IPS DF 4.7 (cell line): ENCODE data around the gene DNAL4.
A peak's percentile ranks its signal among the peaks of the same experiment; 100 is the strongest.

Experiments used
- DNase-seq: peaks from one replicate; pipeline ENCODE4 v3.0.0-alpha.2; 2013; ENCODE audit warnings: low spot score; ENCODE audit errors: extremely low read depth

DNAL4 gene, protein sequence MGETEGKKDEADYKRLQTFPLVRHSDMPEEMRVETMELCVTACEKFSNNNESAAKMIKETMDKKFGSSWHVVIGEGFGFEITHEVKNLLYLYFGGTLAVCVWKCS

DNA sequence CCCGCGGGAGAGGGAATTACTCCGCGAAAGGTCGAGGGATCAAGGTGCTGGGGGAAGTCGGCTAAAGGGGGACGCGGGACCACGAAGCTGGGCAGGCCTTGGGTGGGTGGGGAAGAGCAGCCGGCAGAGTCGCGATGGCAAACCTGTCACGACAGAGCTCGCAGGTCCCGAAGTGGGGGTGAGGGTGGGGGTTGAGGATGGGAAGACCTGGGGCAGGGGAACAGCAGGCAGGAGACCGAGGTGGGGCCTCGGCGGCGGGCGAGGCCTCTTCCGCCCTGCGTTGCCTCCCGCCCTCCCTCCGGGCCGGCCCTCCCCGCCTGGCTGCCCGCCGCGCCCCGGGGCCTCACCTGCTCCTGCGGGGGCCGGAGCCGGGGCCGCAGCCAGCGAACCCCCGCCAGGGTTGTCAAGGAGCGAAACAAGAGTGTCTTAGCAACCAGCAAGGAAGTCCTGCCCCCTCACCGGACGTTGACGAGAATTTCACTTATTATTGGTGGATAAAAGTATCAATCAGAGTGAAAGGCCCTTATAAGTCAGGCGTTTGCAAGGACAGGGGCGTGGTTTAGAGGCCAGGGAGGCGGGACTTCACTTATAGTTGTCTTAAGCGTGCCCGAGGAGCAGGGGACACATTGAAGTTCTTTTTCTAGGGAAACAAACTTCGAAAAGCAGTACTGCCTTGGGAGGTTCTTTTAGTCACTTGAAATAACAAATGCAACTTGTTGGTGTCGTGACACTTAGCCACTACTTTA, at the start of gene DNAL4:
DNAL4 (minus strand) TSS at position 423 of the 746 bp plus-strand sequence. CDS start 11,412 bp downstream, outside the sequence.
- DNase-seq: peak; percentile 89

DNA sequence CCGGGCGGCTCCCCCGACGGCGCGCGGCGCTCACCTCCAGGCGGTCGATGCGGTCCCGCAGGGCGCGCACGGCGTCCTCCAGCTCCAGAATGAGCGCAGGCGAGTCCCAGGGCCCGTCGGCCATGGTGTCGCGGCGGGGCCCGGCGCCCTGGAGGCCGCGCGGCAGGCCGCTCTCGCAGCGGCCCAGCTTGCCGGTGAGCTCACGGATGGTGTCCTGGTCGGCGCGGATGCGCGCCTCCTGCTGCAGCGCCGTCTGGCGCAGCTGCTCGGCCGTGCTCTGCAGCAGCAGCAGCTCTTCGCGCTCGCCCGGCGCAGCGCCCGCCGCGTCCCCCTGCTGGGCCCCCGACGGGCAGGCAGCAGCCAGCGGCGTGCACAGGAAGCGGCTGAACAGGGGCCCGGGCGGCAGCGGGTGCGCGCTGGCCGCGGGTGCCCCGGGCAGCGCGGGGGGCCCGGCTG, 49.3 kb upstream of the DNAL4 start:
- DNase-seq: no peak

DNA sequence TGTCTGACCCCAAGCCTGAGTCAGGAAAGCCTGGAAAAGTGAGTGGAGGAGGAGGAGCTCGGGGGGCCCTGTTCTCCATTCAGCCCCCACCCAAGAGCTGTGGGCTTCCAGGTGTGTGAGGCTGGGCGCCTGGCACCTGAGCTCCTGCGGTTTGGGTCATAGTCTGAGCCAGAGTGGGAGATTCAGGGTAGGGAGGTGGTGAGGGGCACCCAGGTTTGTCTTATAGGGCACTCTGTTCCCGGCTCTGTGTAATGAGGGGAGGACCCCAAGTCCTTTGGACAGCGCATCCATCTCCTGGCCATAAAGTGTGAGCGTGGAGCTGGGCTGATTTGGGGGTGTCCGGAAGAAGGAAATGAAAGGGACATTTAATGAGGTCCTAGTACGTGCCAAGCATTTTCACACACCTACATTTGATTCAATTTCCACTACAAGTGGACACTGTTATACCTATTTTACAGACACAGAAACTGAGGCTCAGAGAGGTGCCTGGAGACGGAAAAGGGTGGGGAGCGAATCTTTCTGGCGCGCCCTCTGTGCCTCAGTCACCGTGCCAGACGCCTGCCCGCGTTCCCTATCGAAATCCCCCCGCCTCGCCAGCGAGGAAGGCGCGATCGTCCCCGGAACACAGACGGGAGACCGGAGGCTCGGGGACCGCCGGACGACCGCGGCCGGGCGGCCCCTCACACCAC, 48.7 kb upstream of the DNAL4 start:
- DNase-seq: no peak

DNA sequence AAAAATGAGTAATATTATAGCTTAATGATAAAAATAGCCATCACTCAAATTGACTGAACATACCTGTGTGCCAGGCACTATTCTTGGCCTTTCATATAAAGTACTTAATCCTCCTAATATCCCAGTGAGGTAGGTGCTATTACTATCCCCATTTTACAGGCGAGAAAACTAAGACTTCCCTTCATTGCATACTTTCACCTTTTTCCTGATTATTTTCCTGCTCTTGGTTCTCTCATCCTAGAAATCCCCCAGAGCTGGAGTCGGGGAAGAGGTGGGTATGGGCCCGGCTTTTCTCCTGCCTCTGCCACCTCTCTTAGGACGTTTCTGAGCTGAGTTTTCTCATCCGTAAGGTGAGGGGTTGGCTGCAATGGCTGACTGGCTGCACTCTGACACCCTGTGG, 47.7 kb upstream of the DNAL4 start:
- DNase-seq: no peak

DNA sequence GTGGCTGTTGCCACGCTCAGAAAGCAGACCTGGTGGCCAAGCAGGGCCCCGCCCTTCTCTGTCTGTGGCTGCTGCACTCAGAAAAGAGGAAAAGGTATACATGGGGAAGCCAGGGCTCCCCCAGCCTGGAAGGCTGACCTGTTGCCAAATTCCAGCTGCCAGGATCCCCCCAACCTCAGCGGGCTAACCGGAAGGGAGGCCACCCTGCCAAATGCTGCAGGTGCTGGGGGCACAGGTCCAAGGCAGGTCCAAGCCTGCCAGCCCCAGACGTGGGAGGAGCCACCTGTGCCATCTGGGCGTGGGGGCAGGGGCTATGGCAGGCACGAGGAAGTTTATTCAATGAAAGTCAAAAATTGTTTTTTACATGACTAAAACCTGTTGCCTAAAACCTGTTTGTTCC, 47.3 kb upstream of the DNAL4 start:
- DNase-seq: no peak

DNA sequence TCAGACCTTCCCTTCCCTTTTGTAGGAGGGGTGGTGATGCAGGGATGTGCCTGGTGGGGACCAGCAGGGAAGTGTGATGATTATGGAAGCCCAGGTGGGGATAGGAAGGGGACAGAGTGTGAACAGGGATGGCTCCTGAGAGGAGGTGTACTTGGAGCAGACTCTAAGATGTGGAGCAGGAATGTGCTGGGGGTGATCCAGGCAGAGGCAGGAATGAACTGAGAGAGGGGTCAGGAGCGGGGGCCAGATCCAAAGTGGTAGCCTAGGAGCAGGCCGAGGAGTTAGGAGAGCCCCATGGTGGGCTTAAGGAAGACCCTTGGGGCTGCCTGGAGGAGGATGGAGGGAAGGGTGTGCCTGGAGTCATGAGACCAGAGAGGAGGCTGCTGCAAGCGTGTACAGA, 46.2 kb upstream of the DNAL4 start:
- DNase-seq: no peak

DNA sequence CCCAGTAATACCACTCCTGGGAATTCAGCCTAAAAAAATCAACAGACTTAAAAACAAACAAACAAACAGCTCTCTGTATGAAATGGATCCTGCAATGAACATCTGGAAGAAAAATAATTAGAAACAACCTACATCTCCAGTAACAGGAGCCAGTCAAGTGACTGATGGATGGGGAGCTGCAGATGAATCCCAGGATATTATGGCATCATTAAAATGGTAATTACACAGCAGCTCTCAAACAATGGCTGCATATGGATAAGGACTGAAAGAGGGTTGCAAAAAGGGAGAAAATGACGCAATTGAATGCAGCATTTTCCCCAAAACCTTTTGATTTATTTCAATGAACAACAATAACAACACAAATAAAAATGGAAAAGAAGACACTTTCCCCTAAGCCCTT, 45.7 kb upstream of the DNAL4 start:
- DNase-seq: no peak

DNA sequence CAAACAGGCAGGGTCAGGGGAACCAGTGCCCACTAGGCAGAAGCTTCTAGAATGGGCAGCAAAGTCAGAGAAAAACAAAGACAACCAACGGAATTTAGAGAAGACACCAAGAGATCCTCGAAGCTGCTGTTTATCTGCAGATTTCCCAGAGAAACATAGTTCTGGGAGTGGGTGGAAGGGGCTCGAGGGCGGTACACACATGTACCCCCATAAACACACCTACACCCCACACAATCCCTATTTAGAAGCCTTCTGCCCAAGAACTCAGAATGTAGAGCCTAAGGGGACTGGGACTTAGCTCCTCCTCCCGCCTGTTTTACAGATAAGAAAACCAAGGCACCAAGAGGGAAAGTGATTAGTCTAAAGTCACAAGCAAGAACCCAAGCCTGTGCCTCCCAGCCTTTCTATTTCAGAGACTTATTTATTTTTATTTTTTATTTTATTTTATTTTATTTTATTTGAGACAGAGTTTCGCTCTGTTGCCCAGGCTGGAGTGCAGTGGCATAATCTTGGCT, 43.5 kb upstream of the DNAL4 start:
- no peak for DNase-seq

DNA sequence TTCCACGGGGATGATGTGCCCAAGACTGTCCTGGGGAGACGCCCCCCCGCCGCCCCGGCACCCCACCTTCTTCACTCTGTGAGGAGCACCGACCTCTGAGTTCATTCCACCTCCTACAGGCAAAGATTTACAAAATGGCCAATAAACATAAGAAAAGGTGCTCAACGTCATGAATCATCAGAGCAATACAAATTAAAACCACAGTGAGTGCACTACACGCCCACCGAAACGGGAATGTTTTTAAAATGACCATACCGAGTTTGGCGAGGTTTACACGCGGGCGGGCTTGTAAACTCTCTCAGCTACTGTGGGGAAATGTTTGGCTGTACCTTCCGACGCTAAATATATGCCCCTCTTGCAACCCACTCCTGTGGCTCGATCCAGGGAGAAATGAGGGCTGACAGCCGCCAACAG, 42.0 kb upstream of the DNAL4 start:
- no peak for DNase-seq

DNA sequence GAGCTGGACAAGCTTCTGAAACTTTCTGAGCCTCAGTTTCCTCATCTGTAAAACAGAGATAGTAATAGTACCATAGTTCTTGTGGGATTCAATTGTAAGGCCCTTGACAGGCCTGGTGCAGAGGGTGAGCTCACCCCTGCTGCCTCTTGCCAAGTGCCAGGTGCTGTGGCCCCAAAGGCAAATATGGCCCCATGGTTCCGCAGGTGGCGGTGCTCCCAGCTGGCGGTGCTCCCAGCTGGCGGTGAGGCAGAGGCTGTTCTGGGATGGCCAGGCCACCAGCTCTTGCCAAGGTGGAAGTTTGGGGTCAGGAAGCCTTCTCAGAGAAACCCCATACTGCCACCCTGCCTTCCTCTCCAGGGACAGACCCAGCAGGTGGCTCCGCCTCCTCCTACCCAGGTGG, 41.0 kb upstream of the DNAL4 start:
- no peak for DNase-seq

DNA sequence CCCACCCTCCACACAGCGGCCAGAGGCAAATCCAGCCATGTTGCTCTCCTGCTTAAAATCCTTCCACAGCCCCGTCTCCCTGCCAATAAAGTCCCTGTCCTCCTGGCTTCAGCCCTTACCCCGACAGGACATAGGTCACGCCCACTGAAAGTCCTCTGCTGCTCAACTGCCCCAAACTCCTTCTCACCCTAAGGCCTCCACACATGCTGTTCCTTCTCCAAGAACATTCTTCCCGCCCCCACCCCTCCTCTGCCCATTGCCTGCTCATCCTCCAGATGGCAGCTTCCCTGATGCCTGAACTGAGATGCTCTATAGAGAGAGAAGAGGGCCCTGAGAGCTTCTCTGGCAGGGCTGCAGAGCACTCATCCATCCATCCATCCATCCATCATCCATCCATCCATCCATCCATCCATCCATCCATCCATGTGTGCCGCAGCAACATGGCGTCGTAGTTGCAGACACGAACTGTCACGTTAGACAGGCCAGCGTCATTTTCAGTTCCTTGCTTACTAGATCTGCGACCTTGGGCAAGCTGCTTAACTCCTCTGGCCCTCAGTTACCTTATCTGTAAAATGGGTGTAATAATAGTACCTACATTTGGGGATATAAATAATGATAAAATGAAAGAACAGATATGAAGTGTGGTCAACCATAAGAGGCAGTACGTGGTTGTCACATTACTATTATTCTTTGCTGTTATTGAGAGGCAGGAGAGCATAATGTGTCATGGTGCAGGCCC, 40.4 kb upstream of the DNAL4 start:
- DNase-seq: no peak

DNA sequence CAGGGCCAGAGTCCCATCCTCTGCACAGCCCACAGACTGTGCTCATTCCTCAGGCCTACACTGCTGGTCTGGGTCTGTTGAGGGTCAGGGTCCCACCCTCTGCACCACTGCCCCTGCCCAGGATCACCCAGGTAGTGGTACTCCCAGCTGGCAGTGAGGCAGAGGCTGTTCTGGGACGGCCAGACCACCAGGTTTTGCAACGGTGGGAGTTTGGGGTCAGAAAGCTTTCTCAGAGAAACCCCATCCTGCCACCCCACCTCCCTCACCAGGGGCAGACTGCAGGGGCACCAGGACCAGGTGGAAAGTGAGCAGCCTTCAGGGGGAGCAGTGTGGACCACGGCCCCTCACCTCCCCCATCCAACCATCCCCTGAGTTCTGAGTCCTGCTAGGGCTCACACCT, 39.1 kb upstream of the DNAL4 start:
- no peak for DNase-seq

DNA sequence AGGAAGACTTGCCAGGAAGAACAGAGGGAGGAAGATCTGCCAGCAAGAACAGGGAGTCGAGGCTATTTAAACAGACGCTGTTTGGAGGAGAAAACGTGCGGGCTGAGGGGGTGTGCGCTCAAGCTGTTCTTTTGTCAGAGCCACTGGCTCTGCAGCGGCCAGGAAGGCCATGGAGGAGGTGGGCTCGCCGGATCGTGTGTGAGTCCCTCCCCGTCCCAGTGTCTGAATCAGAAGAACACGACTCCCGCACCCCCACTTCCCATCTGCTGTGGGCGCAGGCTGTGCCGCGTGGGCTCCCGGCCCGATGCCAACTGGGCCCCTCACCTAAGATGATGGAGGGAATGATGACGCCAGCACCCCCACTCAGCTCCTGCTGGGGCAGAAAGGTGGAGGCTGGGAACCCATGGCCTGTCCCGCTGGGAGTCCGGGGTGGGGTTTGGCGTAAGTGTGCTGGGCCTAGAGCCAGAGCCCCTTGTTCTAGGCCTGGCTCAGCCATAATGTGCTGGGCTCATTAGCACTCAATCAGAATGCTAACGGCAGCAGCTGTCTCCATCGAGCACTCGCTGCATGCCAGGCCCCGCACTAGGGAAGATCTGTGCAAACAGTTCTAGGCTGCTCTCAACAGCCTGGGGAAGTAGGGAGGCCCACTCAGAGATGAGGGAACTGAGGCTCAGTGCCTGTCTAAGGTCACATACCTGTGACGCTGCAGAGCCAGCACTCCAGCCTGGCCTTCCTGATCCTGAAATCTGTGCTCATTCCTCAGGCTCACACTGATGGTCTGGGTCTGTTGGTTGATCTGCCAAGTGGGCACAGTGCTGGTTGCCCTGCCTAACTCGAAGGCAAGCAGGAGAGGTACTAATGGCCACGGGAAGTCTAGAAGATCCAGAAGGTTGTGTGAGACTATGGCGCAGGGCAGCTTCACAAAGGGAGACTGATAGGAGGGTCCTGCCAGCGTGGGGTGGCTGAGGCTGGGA, 38.3 kb upstream of the DNAL4 start:
- DNase-seq: no peak

DNA sequence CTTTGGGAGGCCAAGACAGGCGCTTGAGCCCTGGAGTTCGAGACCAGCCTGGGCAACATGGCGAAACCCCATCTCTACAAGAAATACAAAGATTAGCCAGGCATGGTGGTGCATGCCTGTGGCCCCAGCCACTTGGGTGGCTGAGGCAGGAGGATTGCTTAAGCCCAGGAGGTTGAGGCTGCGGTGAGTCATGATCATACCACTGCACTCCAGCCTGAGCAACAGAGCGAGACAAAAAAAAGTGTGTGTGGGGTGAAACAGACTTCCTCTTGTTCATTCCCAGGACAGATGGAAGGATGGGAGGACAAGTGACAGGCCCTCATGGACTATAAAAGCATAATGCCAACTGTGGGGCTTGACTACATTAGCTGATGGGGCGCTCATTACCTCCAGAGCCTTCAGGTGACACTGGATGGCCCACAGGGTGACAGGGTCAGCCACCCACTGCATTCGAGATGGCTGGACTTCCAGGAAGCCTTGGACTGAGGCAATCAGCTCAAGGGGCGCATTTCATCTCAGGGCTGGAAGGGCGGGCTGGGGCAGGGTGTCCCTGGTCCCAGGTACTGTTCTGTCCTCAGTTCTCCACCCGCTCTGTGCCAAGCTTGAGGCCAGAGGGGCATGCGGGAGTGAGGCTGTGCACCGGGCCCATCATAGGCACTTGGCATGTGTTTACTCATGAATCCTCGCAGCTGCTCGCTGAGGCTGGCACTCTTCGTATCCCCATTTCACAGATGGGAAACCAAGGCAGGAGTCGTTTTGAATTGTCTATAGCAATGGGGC, 37.4 kb upstream of the DNAL4 start:
- DNase-seq: no peak

DNA sequence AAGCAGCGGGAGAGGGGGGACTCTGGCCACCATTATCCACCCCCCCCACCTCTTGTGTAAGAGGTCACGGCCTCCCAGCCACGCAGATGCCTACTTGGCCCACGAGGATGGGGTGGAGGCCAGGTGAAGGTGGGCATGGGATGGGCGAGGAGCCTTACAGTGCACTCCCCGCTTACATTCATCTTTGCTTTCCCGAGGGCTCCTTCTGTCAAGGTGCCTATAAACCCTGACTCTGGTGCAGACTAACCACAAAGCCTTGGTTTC, 36.8 kb upstream of the DNAL4 start:
- DNase-seq: no peak

DNA sequence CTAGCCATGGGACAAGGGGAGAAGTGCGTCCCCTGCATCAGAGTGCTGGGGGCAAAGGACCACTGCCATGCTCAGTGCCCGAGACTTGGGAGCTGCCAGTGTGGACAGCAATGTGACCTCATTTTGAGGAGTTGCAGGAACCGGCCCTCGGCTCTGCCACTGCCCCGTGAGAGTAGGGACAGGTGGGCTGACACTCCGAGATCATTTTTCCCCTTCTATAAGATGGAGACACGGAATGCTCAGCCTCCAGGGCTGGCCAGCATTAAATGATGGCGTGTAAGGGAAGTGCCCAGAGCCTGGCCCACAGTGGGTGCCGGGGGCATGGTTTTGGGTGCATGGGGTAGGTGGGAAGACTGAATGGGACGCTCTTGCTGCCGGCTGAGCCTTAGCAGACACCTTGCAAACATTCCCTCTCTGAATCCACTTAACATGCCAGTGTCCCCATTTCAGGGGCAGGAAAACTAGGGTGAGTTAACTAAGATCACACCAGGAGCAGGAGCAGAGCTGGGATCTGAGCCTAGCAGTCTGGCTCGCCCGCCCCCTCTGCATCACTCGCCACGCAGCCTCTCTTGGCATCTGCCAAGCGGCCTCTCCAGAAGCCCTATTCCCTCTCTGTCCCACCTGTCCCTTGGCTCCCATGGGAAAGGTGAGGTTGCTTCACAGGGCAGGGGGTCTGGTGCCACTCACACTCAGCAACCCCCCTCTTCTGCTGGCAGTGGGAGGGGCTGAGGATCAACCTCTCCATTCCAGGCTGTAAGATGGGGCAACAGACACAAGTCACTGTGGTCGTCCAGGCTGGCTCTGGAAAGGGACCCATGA, 36.3 kb upstream of the DNAL4 start:
- no peak for DNase-seq

DNA sequence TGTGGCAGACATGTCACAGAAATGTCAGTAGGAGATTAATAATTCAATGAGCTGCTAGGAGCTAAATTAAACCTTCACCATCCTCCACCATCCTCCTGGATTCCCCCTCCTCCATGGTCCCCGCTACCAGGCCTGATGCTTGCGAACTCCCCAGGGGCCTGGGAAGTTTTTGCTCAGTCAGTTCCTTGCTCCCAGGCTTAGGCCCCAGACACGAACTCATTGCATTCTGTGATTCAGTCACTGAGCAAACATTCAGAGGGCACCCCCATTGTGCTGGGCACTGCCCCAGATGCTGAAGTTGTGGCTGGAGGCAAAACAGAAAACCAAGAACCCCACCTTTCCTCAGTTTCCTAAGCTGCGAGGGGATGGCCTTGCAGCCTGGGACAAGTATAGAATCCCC, 35.5 kb upstream of the DNAL4 start:
- DNase-seq: no peak

DNA sequence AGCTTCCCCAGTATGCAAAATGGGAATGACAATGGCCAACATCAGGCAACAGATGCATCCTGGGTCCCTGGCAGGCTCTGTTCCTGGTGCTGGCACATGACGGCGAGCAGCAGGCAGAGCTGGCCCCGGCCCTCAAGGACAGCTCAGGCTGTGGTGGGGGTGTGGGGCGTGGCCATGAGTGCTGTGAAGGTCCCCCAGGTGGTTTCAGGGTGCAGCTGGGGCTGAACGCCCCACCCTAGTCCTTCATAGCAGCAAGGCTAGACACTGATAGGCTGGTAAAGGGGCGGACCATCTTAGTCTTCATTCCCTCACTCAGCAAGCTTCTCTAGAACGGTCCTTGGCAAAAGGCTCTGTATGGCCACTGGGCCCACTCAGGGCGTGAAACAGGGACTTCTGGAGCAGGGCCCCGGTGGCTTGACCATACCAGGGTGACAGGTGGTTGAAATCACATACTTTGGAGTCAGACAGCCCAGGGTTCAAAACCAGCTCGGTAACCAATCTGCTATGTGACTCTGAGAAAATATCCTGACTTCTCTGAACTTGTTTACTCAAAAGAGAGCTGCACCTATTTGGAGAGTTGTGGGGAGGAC, 34.8 kb upstream of the DNAL4 start:
- no peak for DNase-seq

DNA sequence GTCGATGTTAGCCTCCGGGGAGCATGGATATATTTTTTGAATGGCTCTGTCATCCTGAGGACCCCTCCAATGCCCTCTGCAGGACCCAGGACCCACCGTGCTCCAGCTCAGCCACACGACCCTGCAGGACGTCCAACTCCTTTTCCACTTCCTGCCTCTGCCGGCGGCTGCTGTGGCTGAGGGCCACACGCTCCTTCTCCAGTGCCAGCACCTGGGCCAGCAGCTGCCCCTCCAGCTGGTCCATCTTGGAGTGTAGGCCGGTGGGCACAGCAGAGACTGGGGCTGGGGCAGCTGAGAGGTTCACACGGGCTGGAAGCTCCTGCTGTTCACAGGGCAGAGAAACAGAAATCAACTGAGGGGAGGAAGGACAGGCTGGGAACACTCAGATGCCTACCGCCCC, 34.2 kb upstream of the DNAL4 start:
- DNase-seq: no peak
